Endothelial cell of coronary artery (primary cell): ENCODE data around the gene PRSS1. TPM values are rescaled to one million over a fixed set of nuclear protein-coding genes. Genes with fewer than 3 reads are reported as not detected.

Experiments used
- total RNA-seq: library from RNA; depleted of rRNA; stranded (reverse); fragments of >200 nt; gene quantifications from 2 replicates; pipeline ENCODE4 v1.2.3, GENCODE V29; 2014

The PRSS1 gene
- not detected in 2 replicates for total RNA-seq

GRCh38 chr7:142749218-142749993 lies at the start of gene PRSS1:
Gene PRSS1, plus strand, starts transcription at chr7:142749472. Its CDS starts 13 bp downstream, at chr7:142749485.

GRCh38 chr7:142770661-142771352 lies 21.5 kb downstream of the PRSS1 start, which contains the start of gene PRSS2:
Gene PRSS2, plus strand, starts transcription at chr7:142770970. Its CDS starts 13 bp downstream, at chr7:142770983.

Other genes starting within 250 kb of the PRSS1 start
- gene PRSS2, start 21.5 kb downstream of the PRSS1 start, total RNA-seq: 2.0 TPM in 1 of 2 replicates, not detected in the other
- gene EPHB6, start 105.6 kb downstream of the PRSS1 start, total RNA-seq: 0.36 and 3.4 TPM in 2 replicates
- gene TRPV6, start 136.3 kb downstream of the PRSS1 start, total RNA-seq: not detected in 2 replicates
- not detected in 2 replicates for gene TRPV5, start 184.3 kb downstream of the PRSS1 start, total RNA-seq
- gene LLCFC1, start 190.0 kb downstream of the PRSS1 start, total RNA-seq: not detected in 2 replicates
- under 0.01 TPM in 1 of 2 replicates, not detected in the other for gene KEL, start 212.9 kb downstream of the PRSS1 start, total RNA-seq